ENCODE measurements around the gene PRKCG. TPM values are rescaled to one million over a fixed set of nuclear protein-coding genes. Genes with fewer than 3 reads are reported as not detected.
"Not testable (repeated sequence)": the region's sequence is repeated elsewhere in the genome, so short reads cannot be mapped to it uniquely, and the experiment has no call there.

PRKCG gene
- total RNA-seq, 1 experiment from 2014 or later: 1.7 TPM

DNA sequence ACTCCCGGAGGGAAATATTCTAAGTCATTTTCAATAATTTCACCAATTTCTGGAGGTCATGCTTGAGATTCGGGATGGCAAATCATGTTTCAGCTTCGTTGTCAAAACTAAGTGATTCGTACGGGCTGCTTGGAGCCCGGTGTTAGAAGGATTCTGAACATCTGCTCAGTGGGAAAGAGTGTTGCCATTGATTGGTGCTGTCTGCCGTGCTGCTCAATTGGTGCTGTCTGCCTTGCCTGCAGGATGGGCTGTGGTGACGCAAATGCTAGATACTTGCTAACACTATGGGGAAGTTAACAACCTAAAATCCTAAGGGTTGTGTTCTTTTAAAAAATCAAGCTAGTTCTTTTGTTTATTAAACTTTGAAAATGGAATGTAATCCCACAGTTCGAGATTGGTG, 63.4 kb downstream of the PRKCG start:
- CTCF ChIA-PET: no interaction called here
- Mint-ChIP-seq H3K4me1 (ENCODE audit: low read depth, unreplicated experiment) (no peaks in the 10 kb centered on the region), H3K4me3 (ENCODE audit: unreplicated experiment) (no peak overlapping the region), H3K9me3 (ENCODE audit: unreplicated experiment) (no peaks in the 10 kb centered on the region), H3K27ac (ENCODE audit: unreplicated experiment) (no peak overlapping the region), H3K36me3 (ENCODE audit: insufficient read depth, unreplicated experiment) (peaks cover 8% of the 10 kb centered on the region), H3K27me3 (ENCODE audit: insufficient read depth, unreplicated experiment) (no peaks in the 10 kb centered on the region)
- TF ChIP-seq, protein P1, sequence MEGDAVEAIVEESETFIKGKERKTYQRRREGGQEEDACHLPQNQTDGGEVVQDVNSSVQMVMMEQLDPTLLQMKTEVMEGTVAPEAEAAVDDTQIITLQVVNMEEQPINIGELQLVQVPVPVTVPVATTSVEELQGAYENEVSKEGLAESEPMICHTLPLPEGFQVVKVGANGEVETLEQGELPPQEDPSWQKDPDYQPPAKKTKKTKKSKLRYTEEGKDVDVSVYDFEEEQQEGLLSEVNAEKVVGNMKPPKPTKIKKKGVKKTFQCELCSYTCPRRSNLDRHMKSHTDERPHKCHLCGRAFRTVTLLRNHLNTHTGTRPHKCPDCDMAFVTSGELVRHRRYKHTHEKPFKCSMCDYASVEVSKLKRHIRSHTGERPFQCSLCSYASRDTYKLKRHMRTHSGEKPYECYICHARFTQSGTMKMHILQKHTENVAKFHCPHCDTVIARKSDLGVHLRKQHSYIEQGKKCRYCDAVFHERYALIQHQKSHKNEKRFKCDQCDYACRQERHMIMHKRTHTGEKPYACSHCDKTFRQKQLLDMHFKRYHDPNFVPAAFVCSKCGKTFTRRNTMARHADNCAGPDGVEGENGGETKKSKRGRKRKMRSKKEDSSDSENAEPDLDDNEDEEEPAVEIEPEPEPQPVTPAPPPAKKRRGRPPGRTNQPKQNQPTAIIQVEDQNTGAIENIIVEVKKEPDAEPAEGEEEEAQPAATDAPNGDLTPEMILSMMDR (IDR thresholded peaks at IDR 0.05; ENCODE audit: insufficient read depth in 1 of 2, low read depth in 1 of 2, low read length in 1 of 2, severe bottlenecking in 1 of 2, unreplicated experiment in 1 of 2): no peak
- intact Hi-C loops (cut with micrococcal nuclease; ENCODE audit: unreplicated experiment): no loop called here
- Histone ChIP-seq H3K36me3 (ENCODE audit: control insufficient read depth, insufficient read depth, low read length) (no peaks in the 10 kb centered on the region), H3K4me1 (no peaks in the 10 kb centered on the region), H3K27me3 (replicated peaks; ENCODE audit: control insufficient read depth, insufficient read depth, low read length) (no peaks in the 10 kb centered on the region), H3K9me3 (no peaks in the 10 kb centered on the region), H3K4me3 (ENCODE audit: low read depth, low read length) (no peak overlapping the region)
- DNase-seq: no peak
- BruUV-seq (replicated peaks): no TSS peak
- POLR2A ChIA-PET: no interaction called here

- no peaks in the 10 kb centered on the region for H3K27me3 ChIP-seq (replicated peaks; ENCODE audit: control insufficient read depth, insufficient read depth, low read length)
- H3K36me3 ChIP-seq (ENCODE audit: control insufficient read depth, insufficient read depth, low read length): no peaks in the 10 kb centered on the region
- CTCF ChIA-PET: no interaction called here
- Mint-ChIP-seq H3K27me3 (ENCODE audit: insufficient read depth, unreplicated experiment) (no peaks in the 10 kb centered on the region), H3K4me1 (ENCODE audit: low read depth, unreplicated experiment) (no peaks in the 10 kb centered on the region), H3K9me3 (ENCODE audit: unreplicated experiment) (no peaks in the 10 kb centered on the region), H3K36me3 (ENCODE audit: insufficient read depth, unreplicated experiment) (peaks cover 8% of the 10 kb centered on the region), H3K27ac (ENCODE audit: unreplicated experiment) (no peak overlapping the region), H3K4me3 (ENCODE audit: unreplicated experiment) (no peak overlapping the region)
- TF ChIP-seq, protein P1 (IDR thresholded peaks at IDR 0.05; ENCODE audit: insufficient read depth in 1 of 2, low read depth in 1 of 2, low read length in 1 of 2, severe bottlenecking in 1 of 2, unreplicated experiment in 1 of 2): no peak
- H3K9me3 ChIP-seq: no peaks in the 10 kb centered on the region
- intact Hi-C loops (cut with micrococcal nuclease; ENCODE audit: unreplicated experiment): no loop called here
- DNase-seq: no peak
- BruUV-seq (replicated peaks): no TSS peak
- POLR2A ChIA-PET: no interaction called here
- no peak overlapping the region for H3K4me3 ChIP-seq (ENCODE audit: low read depth, low read length)
- H3K4me1 ChIP-seq: no peaks in the 10 kb centered on the region
Measured at GRCh38 chr19:53945998-53946397, 64.0 kb downstream of the PRKCG start.

DNA sequence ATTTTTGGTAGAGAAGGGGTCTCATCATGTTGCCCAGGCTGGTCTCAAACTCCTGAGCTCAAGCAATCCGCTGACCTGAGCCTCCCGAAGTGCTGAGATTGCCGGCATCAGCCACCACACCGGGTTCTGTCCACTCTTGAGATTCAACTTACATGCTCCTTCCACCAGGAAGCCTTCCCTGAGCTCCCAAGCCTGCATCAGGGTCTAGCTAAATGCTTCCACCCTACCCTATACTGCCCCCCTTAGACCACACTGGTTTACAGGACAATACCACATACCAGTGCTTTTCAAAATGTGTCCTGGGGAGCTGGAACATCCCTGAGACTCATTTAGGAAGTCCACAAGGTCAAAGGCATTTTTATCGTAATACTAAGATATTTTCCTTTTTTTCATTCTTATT, 65.6 kb downstream of the PRKCG start:
- ChIA-PET POLR2A (no interaction called here), CTCF (no interaction called here)
- TF ChIP-seq, protein P1 (IDR thresholded peaks at IDR 0.05; ENCODE audit: insufficient read depth in 1 of 2, low read depth in 1 of 2, low read length in 1 of 2, severe bottlenecking in 1 of 2, unreplicated experiment in 1 of 2): no peak
- intact Hi-C loops (cut with micrococcal nuclease; ENCODE audit: unreplicated experiment): no loop called here
- H3K36me3 ChIP-seq (ENCODE audit: control insufficient read depth, insufficient read depth, low read length): no peaks in the 10 kb centered on the region
- H3K9me3 ChIP-seq: no peaks in the 10 kb centered on the region
- Mint-ChIP-seq H3K36me3 (ENCODE audit: insufficient read depth, unreplicated experiment) (peaks cover 6% of the 10 kb centered on the region), H3K9me3 (ENCODE audit: unreplicated experiment) (no peaks in the 10 kb centered on the region), H3K4me1 (ENCODE audit: low read depth, unreplicated experiment) (no peaks in the 10 kb centered on the region), H3K4me3 (ENCODE audit: unreplicated experiment) (no peak overlapping the region), H3K27ac (ENCODE audit: unreplicated experiment) (no peak overlapping the region), H3K27me3 (ENCODE audit: insufficient read depth, unreplicated experiment) (no peaks in the 10 kb centered on the region)
- H3K27me3 ChIP-seq (replicated peaks; ENCODE audit: control insufficient read depth, insufficient read depth, low read length): no peaks in the 10 kb centered on the region
- H3K4me3 ChIP-seq (ENCODE audit: low read depth, low read length): no peak overlapping the region
- no peak for DNase-seq
- H3K4me1 ChIP-seq: no peaks in the 10 kb centered on the region
- no TSS peak for BruUV-seq (replicated peaks)

GRCh38 chr19:53948611-53949010, 66.6 kb downstream of the PRKCG start:
- H3K4me3 ChIP-seq (ENCODE audit: low read depth, low read length); H3K9me3 Mint-ChIP-seq (ENCODE audit: unreplicated experiment); H3K27me3 Mint-ChIP-seq (ENCODE audit: insufficient read depth, unreplicated experiment); H3K9me3 ChIP-seq; CTCF ChIA-PET; H3K4me1 Mint-ChIP-seq (ENCODE audit: low read depth, unreplicated experiment); H3K4me3 Mint-ChIP-seq (ENCODE audit: unreplicated experiment); H3K27ac Mint-ChIP-seq (ENCODE audit: unreplicated experiment); intact Hi-C loops (cut with micrococcal nuclease; ENCODE audit: unreplicated experiment); POLR2A ChIA-PET; H3K27me3 ChIP-seq (replicated peaks; ENCODE audit: control insufficient read depth, insufficient read depth, low read length); BruUV-seq (replicated peaks); H3K36me3 ChIP-seq (ENCODE audit: control insufficient read depth, insufficient read depth, low read length); H3K36me3 Mint-ChIP-seq (ENCODE audit: insufficient read depth, unreplicated experiment); DNase-seq; H3K4me1 ChIP-seq: not testable (repeated sequence)

All from Caco-2 (cell line).